GM23338 (cell line): ENCODE measurements around the gene IFNG. TPM values are rescaled to one million over a fixed set of nuclear protein-coding genes. Genes with fewer than 3 reads are reported as not detected.

Source experiments
- ATAC-seq: fragments of 200-7000 bp; cut with Tn5 transposase; 3 replicates; pipeline ENCODE4 v1.9.1; 2020
- DNase-seq: peaks from one replicate; pipeline ENCODE4 v3.0.0-alpha.2; 2015; ENCODE audit warnings: low spot score
- H2AFZ ChIP-seq: fragments of 200-600 bp; sonication (generic); 2 replicates; pipeline ENCODE4 v1.8.0; 2016; ENCODE audit warnings: antibody characterized with exemption, mild to moderate bottlenecking, moderate library complexity
- H3F3A ChIP-seq: fragments of 200-600 bp; sonication (generic); replicated peaks from 2 replicates; pipeline ENCODE4 v1.8.0; 2017; ENCODE audit warnings: antibody characterized with exemption, mixed run types, low read depth
- H3K27ac ChIP-seq: fragments of 200-600 bp; sonication (generic); 2 replicates; pipeline ENCODE4 v1.6.1; 2016; ENCODE audit warnings: low read depth
- H3K27me3 ChIP-seq: fragments of 200-600 bp; sonication (generic); 2 replicates; pipeline ENCODE4 v1.8.0; 2016; ENCODE audit warnings: mild to moderate bottlenecking, mixed run types, moderate library complexity; ENCODE audit not compliant: insufficient read depth
- H3K36me3 ChIP-seq: fragments of 200-600 bp; sonication (generic); 2 replicates; pipeline ENCODE4 v1.8.0; 2016; ENCODE audit warnings: mild to moderate bottlenecking; ENCODE audit not compliant: insufficient read depth
- H3K4me1 ChIP-seq: fragments of 200-600 bp; sonication (generic); 2 replicates; pipeline ENCODE4 v1.8.0; 2016; ENCODE audit warnings: mild to moderate bottlenecking, moderate library complexity; ENCODE audit not compliant: insufficient read depth
- H3K4me2 ChIP-seq: fragments of 200-600 bp; sonication (generic); 2 replicates; pipeline ENCODE4 v1.7.1; 2017; ENCODE audit warnings: mixed run types
- H3K4me3 ChIP-seq: fragments of 200-600 bp; sonication (generic); 2 replicates; pipeline ENCODE4 v1.6.1; 2016; ENCODE audit warnings: mixed run types
- H3K79me2 ChIP-seq: fragments of 200-600 bp; sonication (generic); replicated peaks from 2 replicates; pipeline ENCODE4 v1.8.0; 2017; ENCODE audit warnings: mild to moderate bottlenecking; ENCODE audit not compliant: insufficient read depth
- H3K9me2 ChIP-seq: fragments of 200-600 bp; sonication (generic); 2 replicates; pipeline ENCODE4 v1.8.0; 2017; ENCODE audit not compliant: insufficient read depth
- H4K20me1 ChIP-seq: fragments of 200-600 bp; sonication (generic); replicated peaks from 2 replicates; pipeline ENCODE4 v1.8.0; 2017; ENCODE audit warnings: mild to moderate bottlenecking; ENCODE audit not compliant: insufficient read depth
- H3K27ac Mint-ChIP-seq: 2 replicates; pipeline ENCODE4 v1.8.0; 2020; ENCODE audit warnings: inconsistent platforms, mild to moderate bottlenecking, moderate library complexity, mixed read lengths
- H3K27me3 Mint-ChIP-seq: 3 replicates; pipeline ENCODE4 v1.8.0; 2022; ENCODE audit warnings: low read depth, mild to moderate bottlenecking, moderate library complexity, mixed read lengths, inconsistent platforms; ENCODE audit not compliant: insufficient read depth, poor library complexity
- H3K36me3 Mint-ChIP-seq: 3 replicates; pipeline ENCODE4 v1.8.0; 2021; ENCODE audit warnings: low read depth, mild to moderate bottlenecking, inconsistent platforms, moderate library complexity, mixed read lengths
- H3K4me1 Mint-ChIP-seq: 3 replicates; pipeline ENCODE4 v1.8.0; 2020; ENCODE audit warnings: mild to moderate bottlenecking, inconsistent platforms, mixed read lengths
- H3K4me3 Mint-ChIP-seq: 3 replicates; pipeline ENCODE4 v1.8.0; 2021; ENCODE audit warnings: moderate library complexity, mild to moderate bottlenecking, inconsistent platforms, mixed read lengths
- H3K9me3 Mint-ChIP-seq: 3 replicates; pipeline ENCODE4 v1.8.0; 2020; ENCODE audit warnings: moderate library complexity, mild to moderate bottlenecking, inconsistent platforms, mixed read lengths
- CREB1 ChIP-seq: fragments of 250-450 bp; sonication (Bioruptor Pico); IDR thresholded peaks from 2 replicates; pipeline ENCODE4 v1.5.0; 2020; ENCODE audit warnings: low read depth, mild to moderate bottlenecking, moderate library complexity
- CTCF ChIP-seq, 2 experiments: fragments of 200-600 bp in 1 of 2; sonication (generic) in 1 of 2; conservative IDR thresholded peaks; 2 replicates each; pipeline versions ENCODE4 v1.5.1 to v1.6.1; 2016 to 2017; ENCODE audit warnings: antibody characterized with exemption in 2 of 2, low read depth in 2 of 2, mild to moderate bottlenecking in 2 of 2, moderate library complexity in 1 of 2
- JUNB ChIP-seq: IDR thresholded peaks from one replicate; pipeline ENCODE4 v1.6.1; 2016; ENCODE audit warnings: antibody characterized with exemption; ENCODE audit not compliant: unreplicated experiment
- NANOG ChIP-seq: IDR thresholded peaks from 2 replicates; pipeline ENCODE4 v1.6.1; 2016; ENCODE audit warnings: antibody characterized with exemption, borderline replicate concordance
- POLR2AphosphoS5 ChIP-seq: IDR thresholded peaks from 2 replicates; pipeline ENCODE4 v1.6.1; 2016; ENCODE audit warnings: antibody characterized with exemption, low read depth
- REST ChIP-seq: IDR thresholded peaks from one replicate; pipeline ENCODE4 v1.6.1; 2018; ENCODE audit warnings: antibody characterized with exemption; ENCODE audit not compliant: unreplicated experiment
- STAT1 ChIP-seq: IDR thresholded peaks from one replicate; pipeline ENCODE4 v1.6.1; 2016; ENCODE audit warnings: antibody characterized with exemption; ENCODE audit not compliant: unreplicated experiment
- ZNF114 ChIP-seq: fragments of 250-450 bp; sonication (Bioruptor Pico); IDR thresholded peaks from 2 replicates; pipeline ENCODE4 v1.5.0; 2020; ENCODE audit warnings: mild to moderate bottlenecking, moderate library complexity
- polyA plus RNA-seq: library from polyadenylated mRNA; unstranded; fragments of >200 nt; fragmentation: Nextera tagmentation; extraction: Ambion mirVana; gene quantifications from 2 replicates; pipeline ENCODE4 v1.2.1, GENCODE V29; 2016
- total RNA-seq: library from RNA; depleted of rRNA; stranded (reverse); fragments of >200 nt; shearing (Covaris generic); gene quantifications from 2 replicates; pipeline ENCODE4 v1.2.3, GENCODE V29; 2014
- TF ChIP-seq, protein P1 (sequence below): IDR thresholded peaks from 2 replicates; pipeline ENCODE4 v1.6.1; 2016; ENCODE audit warnings: antibody characterized with exemption
- TF ChIP-seq, protein P2 (sequence below): fragments of 250-450 bp; sonication (Bioruptor Pico); IDR thresholded peaks from 2 replicates; pipeline ENCODE4 v1.5.0; 2020; ENCODE audit warnings: mild to moderate bottlenecking, moderate library complexity

The IFNG gene
- total and polyA plus RNA-seq, 2 experiments from 2014 or later, result not detected

DNA sequence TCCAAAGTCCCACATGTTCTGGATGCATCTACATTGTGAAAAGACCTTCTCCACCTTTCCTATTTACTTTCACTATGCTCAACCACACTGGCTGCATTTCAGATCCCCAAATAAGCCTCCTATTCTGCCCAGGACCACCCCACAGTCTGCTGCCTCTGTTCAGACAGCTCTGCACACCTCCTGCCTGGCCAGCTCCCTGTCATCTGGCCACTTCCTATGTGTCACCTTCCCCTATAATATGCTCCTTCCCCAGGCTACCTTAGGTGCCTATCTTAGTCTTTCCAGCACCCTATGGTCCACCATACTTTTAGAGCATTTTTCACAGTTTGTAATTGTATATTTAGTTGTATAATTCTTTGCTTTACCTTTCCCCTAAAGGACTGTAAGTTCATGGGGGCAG is 50.5 kb downstream of the IFNG start:
- H3K4me1 Mint-ChIP-seq, result no peaks in the 10 kb centered on the region
- no peaks in the 10 kb centered on the region for H3K27me3 Mint-ChIP-seq
- no peak for DNase-seq
- H2AFZ ChIP-seq, result no peak overlapping the region
- H3F3A ChIP-seq, result no peaks in the 10 kb centered on the region
- no peaks in the 10 kb centered on the region for H3K36me3 Mint-ChIP-seq
- TF ChIP-seq ZNF114 (CRISPR knock-in tag), result no peak
- no peak overlapping the region for H3K4me3 Mint-ChIP-seq
- no peaks in the 10 kb centered on the region for H3K36me3 ChIP-seq
- no peaks in the 10 kb centered on the region for H3K9me2 ChIP-seq
- H3K27ac ChIP-seq, result no peak overlapping the region
- H3K4me3 ChIP-seq, result no peak overlapping the region
- H3K27me3 ChIP-seq, result no peaks in the 10 kb centered on the region
- no peak overlapping the region for H3K27ac Mint-ChIP-seq
- no peaks in the 10 kb centered on the region for H3K79me2 ChIP-seq
- no peaks in the 10 kb centered on the region; the same call in 2 of the 3 replicates for H3K9me3 Mint-ChIP-seq
- H3K4me2 ChIP-seq, result no peak overlapping the region
- no peaks in the 10 kb centered on the region; the same call in 1 of the 2 replicates for H4K20me1 ChIP-seq
- H3K4me1 ChIP-seq, result no peaks in the 10 kb centered on the region
- no peak for ATAC-seq

GRCh38 chr12:68106660-68107059 is 52.9 kb downstream of the IFNG start:
- no peaks in the 10 kb centered on the region for H3K9me2 ChIP-seq
- no peak overlapping the region for H3K27ac ChIP-seq
- H3K36me3 Mint-ChIP-seq, result no peaks in the 10 kb centered on the region
- H4K20me1 ChIP-seq, result no peaks in the 10 kb centered on the region; the same call in 1 of the 2 replicates
- no peaks in the 10 kb centered on the region for H3K79me2 ChIP-seq
- no peaks in the 10 kb centered on the region for H3K36me3 ChIP-seq
- H3K4me3 Mint-ChIP-seq, result no peak overlapping the region
- H3F3A ChIP-seq, result no peaks in the 10 kb centered on the region
- no peaks in the 10 kb centered on the region for H3K9me3 Mint-ChIP-seq
- H2AFZ ChIP-seq, result no peak overlapping the region
- no peak overlapping the region for H3K27ac Mint-ChIP-seq
- H3K27me3 ChIP-seq, result no peaks in the 10 kb centered on the region
- no peaks in the 10 kb centered on the region for H3K4me1 ChIP-seq
- ATAC-seq (no peak), DNase-seq (no peak)
- no peaks in the 10 kb centered on the region for H3K27me3 Mint-ChIP-seq
- H3K4me2 ChIP-seq, result no peak overlapping the region
- H3K4me3 ChIP-seq, result no peak overlapping the region
- no peaks in the 10 kb centered on the region for H3K4me1 Mint-ChIP-seq
- TF ChIP-seq POLR2AphosphoS5 (no peak), CREB1 (CRISPR knock-in tag) (no peak), REST (no peak), NANOG (no peak), JUNB (no peak), ZNF114 (CRISPR knock-in tag) (no peak), STAT1 (no peak), CTCF (conservative IDR thresholded peaks at IDR 0.05; ENCODE audit: low read depth in 2 of 2) (no peak)
- TF ChIP-seq, protein P1, sequence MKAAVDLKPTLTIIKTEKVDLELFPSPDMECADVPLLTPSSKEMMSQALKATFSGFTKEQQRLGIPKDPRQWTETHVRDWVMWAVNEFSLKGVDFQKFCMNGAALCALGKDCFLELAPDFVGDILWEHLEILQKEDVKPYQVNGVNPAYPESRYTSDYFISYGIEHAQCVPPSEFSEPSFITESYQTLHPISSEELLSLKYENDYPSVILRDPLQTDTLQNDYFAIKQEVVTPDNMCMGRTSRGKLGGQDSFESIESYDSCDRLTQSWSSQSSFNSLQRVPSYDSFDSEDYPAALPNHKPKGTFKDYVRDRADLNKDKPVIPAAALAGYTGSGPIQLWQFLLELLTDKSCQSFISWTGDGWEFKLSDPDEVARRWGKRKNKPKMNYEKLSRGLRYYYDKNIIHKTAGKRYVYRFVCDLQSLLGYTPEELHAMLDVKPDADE, result no peak
- TF ChIP-seq, protein P2, sequence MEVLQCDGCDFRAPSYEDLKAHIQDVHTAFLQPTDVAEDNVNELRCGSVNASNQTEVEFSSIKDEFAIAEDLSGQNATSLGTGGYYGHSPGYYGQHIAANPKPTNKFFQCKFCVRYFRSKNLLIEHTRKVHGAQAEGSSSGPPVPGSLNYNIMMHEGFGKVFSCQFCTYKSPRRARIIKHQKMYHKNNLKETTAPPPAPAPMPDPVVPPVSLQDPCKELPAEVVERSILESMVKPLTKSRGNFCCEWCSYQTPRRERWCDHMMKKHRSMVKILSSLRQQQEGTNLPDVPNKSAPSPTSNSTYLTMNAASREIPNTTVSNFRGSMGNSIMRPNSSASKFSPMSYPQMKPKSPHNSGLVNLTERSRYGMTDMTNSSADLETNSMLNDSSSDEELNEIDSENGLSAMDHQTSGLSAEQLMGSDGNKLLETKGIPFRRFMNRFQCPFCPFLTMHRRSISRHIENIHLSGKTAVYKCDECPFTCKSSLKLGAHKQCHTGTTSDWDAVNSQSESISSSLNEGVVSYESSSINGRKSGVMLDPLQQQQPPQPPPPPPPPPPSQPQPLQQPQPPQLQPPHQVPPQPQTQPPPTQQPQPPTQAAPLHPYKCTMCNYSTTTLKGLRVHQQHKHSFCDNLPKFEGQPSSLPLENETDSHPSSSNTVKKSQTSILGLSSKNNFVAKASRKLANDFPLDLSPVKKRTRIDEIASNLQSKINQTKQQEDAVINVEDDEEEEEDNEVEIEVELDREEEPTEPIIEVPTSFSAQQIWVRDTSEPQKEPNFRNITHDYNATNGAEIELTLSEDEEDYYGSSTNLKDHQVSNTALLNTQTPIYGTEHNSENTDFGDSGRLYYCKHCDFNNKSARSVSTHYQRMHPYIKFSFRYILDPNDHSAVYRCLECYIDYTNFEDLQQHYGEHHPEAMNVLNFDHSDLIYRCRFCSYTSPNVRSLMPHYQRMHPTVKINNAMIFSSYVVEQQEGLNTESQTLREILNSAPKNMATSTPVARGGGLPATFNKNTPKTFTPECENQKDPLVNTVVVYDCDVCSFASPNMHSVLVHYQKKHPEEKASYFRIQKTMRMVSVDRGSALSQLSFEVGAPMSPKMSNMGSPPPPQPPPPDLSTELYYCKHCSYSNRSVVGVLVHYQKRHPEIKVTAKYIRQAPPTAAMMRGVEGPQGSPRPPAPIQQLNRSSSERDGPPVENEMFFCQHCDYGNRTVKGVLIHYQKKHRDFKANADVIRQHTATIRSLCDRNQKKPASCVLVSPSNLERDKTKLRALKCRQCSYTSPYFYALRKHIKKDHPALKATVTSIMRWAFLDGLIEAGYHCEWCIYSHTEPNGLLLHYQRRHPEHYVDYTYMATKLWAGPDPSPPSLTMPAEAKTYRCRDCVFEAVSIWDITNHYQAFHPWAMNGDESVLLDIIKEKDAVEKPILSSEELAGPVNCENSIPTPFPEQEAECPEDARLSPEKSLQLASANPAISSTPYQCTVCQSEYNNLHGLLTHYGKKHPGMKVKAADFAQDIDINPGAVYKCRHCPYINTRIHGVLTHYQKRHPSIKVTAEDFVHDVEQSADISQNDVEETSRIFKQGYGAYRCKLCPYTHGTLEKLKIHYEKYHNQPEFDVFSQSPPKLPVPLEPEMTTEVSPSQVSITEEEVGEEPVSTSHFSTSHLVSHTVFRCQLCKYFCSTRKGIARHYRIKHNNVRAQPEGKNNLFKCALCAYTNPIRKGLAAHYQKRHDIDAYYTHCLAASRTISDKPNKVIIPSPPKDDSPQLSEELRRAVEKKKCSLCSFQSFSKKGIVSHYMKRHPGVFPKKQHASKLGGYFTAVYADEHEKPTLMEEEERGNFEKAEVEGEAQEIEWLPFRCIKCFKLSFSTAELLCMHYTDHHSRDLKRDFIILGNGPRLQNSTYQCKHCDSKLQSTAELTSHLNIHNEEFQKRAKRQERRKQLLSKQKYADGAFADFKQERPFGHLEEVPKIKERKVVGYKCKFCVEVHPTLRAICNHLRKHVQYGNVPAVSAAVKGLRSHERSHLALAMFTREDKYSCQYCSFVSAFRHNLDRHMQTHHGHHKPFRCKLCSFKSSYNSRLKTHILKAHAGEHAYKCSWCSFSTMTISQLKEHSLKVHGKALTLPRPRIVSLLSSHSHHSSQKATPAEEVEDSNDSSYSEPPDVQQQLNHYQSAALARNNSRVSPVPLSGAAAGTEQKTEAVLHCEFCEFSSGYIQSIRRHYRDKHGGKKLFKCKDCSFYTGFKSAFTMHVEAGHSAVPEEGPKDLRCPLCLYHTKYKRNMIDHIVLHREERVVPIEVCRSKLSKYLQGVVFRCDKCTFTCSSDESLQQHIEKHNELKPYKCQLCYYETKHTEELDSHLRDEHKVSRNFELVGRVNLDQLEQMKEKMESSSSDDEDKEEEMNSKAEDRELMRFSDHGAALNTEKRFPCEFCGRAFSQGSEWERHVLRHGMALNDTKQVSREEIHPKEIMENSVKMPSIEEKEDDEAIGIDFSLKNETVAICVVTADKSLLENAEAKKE, result no peak
